Endometrial microvascular endothelial cells (primary cell): ENCODE data around the gene NEK9. TPM values are rescaled to one million over a fixed set of nuclear protein-coding genes. Genes with fewer than 3 reads are reported as not detected.

Experiments
- in situ Hi-C: cut with HindIII; loops from 2 replicates; pipeline ENCODE4 v1.10.0; 2017; ENCODE audit warnings: low sequenced_read_pairs, low pct_unique_long_range_greater_than_20kb; ENCODE audit errors: inconsistent ontology term
- total RNA-seq: library from RNA; depleted of rRNA; stranded (reverse); fragments of >200 nt; gene quantifications from one replicate; pipeline ENCODE4 v1.2.3, GENCODE V29; 2015; ENCODE audit errors: inconsistent ontology term

NEK9 gene
- total RNA-seq, 1 donor from 2014 or later, result 12.8 TPM

DNA sequence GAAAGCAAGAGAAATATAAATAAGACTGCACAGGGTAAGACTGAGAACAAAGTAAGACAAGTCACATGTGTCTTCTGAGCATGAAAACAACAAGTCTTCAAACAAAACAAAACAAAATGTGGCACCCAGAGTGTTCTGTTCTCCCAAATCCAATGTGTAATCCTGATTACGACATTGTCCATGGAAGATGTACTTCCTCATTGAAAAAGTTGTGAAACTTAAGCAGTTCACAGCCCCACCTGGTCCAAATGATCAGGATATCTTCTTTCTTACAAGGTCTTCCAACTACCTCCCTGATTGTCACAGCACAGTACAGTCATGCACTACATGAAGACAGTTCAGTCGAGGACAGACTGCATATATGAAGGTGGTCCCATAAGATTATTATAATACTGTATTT is 23.3 kb upstream of the NEK9 start:
- in situ Hi-C loops, result no loop called here

DNA sequence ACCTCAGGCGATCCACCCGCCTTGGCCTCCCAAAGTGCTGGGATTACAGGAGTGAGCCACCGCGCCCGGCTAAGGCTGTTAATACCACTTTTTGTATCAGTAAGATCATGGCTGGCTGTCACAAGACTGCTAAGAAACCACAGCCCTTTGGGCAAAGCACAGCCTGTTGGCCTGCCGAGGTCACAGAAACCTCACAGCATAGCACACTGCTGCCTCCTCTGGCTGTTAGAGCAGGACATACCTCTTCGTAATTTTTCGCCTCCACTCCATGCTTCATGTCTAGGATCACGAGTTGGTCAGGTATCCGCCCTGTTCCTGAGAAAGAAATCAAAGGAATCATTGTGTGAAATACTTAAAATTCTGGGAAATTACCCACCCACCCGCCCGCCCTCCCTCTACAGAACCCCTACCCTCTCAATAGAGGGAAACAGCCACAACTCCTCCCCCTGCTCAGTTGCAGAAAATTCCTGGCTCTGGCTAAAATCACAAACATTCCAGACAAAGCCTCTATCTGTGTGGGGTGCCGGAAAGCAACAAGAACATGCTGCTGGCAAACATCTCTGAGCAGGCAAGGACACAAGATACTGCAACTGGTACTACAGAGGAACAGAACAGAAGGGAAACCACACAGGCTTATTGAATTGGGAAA is 20.7 kb upstream of the NEK9 start:
- in situ Hi-C loops, result no loop called here

DNA sequence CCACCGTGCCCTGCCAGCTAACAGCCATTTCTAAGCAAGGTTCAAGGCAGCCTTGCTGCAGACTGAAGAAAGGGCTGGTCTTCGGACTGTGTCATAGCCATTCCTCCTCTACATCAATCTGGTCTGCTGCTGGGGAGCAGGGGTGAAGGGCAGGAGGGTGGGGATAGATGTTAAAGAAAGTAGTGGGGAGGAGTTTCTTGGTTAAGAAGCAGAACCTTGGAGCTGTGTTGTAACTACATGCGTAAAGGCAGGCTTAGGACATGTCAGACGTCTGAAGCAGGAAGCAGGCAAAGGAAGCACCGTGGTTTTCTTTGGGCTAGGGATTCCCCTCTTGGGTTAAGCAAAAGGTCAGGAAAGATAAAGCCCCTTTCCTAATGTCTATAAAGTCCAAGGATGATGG is 18.1 kb upstream of the NEK9 start:
- in situ Hi-C loops, result no loop called here

DNA sequence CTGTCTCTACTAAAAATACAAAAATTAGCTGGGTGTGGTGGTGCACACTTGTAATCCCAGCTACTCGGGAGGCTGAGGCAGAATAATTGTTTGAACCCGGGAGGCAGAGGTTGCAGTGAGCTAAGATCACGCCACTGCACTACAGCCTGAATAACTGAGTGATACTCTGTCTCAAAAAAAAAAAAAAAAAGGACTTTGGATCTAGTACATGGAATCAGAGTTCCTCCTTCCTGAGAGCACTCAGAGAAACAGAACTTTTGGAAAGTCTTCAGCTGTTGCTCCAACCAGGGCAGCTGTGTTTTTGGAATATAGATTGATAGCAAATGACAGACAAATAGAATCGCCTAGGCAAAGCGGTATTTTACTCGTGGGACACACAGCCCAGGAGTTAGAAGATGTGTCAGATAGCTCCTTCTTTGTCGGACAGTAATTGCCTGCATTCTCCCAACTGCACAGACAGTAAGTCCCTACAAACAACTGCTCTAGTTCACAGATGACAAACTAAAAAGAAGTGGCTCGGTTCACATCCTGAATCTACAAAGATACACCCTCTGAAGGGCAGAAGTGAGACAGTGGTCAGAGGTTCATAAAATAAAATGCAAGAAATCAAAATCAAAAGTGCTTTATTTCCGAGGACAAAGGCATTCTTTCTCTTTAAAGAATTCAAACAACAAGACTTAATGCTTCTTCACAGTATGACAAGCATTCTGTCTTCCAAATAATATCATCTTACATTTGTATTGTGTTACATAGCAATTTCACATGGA is 17.1 kb upstream of the NEK9 start:
- in situ Hi-C loops, result no loop called here

DNA sequence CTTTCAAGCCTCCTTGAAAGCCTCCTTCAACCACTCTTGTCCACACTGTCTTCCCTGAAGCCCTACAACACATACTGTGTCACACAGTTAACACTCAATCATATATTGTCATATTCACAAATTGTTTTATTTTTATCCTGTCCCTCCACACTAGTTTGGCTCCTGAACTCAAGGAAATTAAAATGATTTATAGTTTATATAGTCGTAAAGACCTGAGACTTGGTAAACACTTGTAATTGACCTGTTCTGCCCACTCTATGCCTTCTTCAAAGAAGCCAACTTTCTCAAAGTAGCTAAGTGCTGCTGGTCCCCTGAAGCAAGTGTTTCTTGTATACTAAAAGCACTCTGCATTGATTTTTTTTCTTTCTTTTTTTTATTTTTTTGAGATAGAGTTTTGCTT is 15.6 kb upstream of the NEK9 start:
- in situ Hi-C loops, result no loop called here

DNA sequence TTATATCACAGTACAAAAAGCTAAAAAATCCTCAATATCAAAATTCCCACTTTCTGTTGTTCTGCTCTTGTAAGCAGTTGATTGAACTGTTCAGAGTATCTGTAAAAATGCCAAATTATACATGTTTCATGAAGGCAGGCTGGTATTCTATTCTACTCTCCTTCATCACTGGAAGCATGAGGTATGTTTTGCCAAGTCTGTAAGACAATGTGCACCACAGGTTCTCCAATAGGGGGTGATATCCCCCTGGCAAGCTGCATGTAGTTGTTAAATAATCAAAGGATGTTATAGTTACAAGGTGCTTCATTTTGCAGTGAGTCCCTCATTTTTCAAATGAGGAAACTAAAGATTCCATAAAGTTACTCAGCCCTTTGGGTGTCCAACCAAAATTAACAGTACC is 15.1 kb upstream of the NEK9 start:
- in situ Hi-C loops, result no loop called here

DNA sequence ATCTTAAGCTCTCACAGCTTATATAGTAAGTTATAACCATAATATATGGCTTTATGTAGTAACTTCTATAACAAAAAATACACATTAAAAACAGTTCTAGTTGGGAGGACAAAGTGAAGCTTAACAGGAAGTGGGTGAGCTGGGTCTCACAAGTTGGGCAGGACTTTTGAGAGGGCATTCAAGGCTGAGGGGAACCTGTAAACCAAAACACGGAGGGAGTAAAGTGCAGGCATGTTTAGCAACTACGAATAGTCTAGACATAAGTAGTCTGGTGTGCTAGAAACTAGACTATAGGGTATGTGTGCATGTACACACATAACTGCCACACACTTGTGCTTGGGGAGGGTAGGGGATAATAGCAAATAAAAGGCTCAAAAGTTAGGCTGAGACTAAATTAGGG is 14.2 kb upstream of the NEK9 start:
- in situ Hi-C loops, result no loop called here

DNA sequence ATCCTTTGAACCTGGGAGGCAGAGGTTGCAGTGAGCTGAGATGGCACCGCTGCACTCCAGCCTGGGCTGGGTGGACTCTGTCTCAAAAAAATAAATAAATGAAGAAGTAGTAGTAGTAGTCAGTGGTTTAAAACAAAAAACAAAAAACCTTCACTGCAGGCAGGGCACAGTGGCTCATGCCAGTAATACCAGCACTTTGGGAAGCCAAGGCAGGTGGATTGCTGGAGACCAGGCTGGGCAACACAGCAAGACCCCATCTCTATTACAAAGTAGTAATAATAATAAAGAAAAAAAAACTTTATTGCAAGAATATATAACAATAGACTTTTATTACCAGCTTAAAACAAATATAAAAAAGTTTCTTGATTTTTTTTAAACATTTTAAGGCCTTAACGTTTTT is 13.8 kb upstream of the NEK9 start:
- in situ Hi-C loops, result no loop called here

DNA sequence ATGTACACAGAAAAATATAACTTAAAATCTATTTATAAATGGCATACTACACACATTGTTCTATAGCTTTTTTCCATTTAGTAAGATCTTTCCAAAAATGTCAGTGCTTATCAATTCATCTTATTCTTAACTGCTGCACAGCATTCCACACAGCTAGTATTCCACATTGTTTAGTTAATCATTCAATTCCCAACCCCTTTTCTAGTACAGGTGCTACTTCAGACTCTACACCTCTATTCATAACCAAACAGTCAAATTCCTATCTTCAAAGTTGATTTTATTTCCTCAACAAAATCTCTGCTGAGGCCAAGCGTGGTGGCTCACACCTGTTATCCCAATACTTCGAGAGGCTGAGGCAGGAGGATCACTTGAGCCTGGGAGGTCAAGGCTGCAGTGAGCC is 12.3 kb upstream of the NEK9 start:
- in situ Hi-C loops, result no loop called here

DNA sequence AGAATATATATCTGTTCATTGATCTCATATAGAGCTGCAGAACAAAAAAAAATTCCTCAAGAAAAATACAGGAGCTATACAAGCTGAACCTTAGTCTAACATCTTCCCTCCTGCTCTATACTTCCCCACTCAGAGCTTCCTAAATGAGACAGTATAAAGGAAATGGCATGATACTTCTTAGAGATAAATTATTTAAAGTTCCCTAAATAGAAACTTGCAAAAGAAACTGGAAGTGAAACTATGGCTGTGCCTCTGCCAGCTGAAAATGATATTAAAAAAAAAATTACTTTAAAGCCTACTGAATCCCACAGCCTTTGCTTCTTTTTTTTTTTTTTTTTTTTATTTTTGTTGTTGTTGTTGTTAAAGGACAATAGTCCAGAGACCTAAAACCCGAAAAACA is 11.6 kb upstream of the NEK9 start:
- in situ Hi-C loops, result no loop called here

DNA sequence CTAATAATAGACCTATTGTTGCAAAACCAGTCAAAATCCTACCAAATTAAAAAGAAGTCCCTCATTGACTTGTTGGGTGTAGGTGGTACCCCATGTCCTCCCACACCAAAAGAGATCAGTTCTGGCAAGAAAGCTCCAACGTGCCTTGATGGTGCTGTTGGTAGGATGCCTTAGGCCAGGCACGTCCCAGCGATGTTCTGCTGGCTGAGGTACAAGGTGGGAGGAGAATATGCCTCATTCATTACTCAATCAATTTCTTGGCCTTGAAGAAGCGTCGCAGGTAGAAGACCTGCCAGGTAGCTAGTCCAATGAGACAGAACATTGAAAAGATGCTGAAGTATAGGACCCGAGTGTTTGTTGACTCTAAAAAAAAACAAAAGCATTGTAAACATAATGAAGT is 7.8 kb upstream of the NEK9 start:
- in situ Hi-C loops, result no loop called here

DNA sequence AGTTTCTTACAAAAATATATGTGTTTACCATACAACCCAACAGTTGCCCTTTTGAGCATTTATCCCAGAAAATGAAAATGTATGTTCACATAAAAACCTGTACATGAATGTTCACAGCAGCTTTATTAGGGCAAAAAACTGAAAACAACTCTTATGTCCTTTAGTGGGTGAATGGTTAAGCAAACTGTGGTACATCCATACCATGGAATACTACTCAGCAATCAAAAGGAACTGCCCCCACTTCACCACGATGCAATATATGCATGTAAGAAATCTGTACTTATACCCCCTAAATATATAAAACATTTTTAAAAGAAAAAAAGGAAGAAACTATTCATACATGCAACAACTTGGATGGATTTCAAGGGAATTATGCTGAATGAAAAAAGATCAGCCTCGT is 6.7 kb upstream of the NEK9 start:
- in situ Hi-C loops, result no loop called here

DNA sequence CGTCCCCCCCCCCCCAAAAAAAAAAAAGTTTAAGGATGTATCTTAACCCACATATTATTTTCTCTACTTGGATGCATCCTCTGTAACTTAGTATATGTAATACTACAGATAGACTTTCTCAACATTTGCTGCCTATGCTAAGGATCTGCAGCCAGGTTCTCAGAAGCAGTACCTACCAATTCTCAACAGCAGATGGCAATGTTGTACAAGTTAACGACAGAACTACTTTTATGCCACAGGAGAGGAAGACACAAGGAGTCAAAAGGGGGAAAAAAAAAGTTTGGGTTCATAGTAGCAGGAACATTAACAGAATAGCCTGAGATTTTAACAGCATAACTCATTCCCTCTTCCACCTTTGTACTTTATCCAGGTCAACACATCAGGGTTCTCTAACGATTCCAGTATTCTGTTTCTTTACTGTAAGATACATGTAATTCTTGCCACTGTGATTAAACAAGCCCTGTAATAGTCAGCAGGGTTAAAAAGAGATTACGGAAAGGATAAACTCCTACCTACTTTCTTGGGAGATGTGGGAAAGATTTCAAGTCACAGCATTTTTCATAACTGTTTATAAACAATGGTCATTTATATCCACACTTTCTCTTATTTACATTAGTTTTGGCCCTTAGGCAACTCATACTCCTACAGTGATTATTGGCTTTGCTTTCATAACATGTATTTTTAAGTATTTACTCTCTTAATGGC is 5.7 kb upstream of the NEK9 start:
- in situ Hi-C loops, result no loop called here

DNA sequence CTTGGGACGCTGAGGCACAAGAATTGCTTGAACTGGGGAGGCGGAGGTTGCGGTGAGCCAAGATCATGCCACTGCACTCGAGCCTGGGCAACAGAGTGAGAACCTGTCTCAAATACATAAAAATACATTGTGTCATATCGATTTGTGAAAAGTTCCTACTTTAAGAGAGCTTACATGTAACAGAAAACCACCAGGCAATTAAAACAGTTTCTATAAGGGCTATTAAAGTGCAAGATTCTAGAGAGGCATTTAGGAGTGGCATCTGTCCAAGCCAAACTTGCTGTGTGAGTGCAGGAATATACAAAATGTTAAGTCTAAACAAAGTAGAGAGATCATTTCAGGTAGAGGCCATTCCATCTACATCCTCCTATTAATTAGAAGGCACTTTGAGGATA is 1.7 kb upstream of the NEK9 start:
- in situ Hi-C loops, result loop anchor here (10.0 kb wide), 1 partner anchor 176 kb away; no protein-coding TSS in a partner anchor

DNA sequence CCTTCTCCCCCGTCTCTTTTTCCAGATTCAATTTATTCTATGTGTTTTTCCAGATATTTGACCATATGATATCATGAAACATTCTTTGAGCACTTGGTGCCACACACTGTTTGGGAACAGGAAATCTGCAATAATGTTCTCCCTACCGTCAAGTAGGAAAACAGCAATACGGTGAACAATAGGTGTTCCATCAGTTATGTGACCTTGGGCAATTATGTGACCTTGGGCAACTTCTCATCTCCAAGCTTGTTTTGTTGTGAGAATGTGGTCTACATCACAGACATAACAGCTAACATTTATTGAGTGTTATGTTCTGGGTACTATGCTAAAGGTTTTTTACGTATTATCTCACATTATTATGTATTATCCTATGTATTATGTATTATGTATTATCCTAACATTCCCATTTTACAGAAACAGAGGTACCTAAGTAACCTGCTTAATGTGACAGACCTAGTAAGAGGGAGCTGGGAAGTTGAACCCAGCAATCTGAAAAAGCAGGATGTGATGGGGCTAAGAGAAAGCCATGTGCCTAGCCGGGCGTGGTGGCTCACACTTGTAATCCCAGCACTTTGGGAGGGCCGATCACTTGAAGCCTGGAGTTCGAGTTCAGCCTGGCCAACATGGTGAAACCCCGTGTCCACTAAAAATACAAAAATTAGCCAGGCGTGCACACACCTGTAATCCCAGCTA is 1.2 kb upstream of the NEK9 start:
- in situ Hi-C loops, result loop anchor here (10.0 kb wide), 1 partner anchor 177 kb away; no protein-coding TSS in a partner anchor

DNA sequence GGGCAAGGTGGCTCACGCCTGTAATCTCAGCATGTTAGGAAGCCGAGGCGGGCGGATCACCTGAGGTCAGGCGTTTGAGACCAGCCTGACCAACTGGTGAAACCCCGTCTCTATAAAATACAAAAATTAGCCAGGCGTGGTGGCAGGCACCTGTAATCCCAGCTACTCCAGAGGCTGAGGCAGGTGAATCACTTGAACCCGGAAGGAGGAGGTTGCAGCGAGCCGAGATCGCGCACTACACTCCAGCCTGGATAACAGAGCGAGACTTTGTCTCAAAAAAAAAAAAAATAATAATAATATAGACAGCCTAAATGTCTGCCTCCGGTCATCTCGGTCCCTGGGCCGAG is 599 bp upstream of the NEK9 start:
- in situ Hi-C loops, result loop anchor here (10.0 kb wide), 1 partner anchor 177 kb away; no protein-coding TSS in a partner anchor

DNA sequence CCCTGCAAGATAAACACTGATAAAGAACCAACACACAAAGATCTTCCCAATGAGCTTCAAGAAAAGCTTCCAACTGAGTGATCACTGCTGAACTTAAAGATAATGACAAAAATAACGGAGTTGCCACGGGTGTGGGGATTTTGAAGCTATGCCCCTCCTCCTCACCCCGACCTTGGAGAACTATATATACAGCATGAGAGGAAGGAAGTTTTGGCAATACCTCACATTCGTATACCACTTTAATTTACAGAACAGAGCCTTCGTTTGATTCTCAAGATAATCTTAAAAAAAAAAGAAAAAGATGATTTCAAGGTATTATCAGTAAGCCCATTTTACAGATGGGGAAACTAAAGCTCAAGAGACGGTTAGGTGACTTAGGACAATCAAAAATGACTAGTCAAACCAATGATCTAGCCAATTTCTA is 715 bp downstream of the NEK9 start:
- in situ Hi-C loops, result loop anchor here (10.0 kb wide), 1 partner anchor 179 kb away; no protein-coding TSS in a partner anchor

DNA sequence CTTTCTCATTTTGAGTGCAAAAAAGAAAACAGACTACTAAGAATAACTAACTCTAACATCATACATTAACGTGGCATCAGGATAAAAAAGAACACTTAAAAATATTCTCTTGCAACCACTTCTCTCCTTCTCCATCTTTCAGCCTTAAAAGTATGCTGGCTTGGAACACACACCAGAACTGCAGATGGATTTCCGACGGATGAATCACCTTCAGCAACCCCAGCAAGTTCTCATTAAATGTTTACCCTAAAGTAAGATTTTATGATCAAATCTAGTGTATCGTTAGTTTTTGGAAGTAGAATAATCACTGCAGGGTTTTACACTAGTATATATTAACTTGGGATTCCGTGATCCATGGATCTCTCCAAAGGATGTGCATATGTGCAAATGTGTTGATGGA is 1.2 kb downstream of the NEK9 start:
- in situ Hi-C loops, result loop anchor here (10.0 kb wide), 1 partner anchor 179 kb away; no protein-coding TSS in a partner anchor

DNA sequence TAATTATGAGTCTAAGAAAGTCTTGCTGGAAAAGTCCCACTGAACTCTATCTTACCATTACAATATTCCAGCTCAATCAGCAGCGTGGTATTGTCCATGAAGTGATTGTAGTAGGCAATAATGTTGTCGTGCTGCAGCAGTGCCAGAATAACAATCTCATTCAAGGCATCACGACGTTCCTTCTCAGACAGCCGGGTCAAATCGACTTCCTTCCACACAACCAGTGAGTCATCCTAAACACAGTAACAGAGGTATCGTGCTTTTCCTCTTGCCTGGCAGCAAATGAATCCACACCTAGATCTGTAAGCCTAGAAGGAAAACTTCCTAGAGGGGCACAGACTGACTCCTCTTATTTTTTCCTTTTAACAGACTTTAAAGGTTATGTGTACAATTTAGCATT is 2.9 kb downstream of the NEK9 start:
- in situ Hi-C loops, result loop anchor here (10.0 kb wide), 1 partner anchor 181 kb away; no protein-coding TSS in a partner anchor
